ENCODE data around the gene FAM200A. TPM values are rescaled to one million over a fixed set of nuclear protein-coding genes. Genes with fewer than 3 reads are reported as not detected.
A peak's percentile ranks its signal among the peaks of the same experiment; 100 is the strongest.
"Not testable (repeated sequence)": the region's sequence is repeated elsewhere in the genome, so short reads cannot be mapped to it uniquely, and the experiment has no call there.

Gene FAM200A
- total RNA-seq, 1 experiment from 2014 or later, result 6.9 TPM

- TF ChIP-seq EZH2 (IDR thresholded peaks at IDR 0.05; ENCODE audit: low read depth) (no peak), CTCF (conservative IDR thresholded peaks at IDR 0.05) (no peak)
- Histone ChIP-seq H3K27me3 (ENCODE audit: insufficient read depth, low read depth) (no peaks in the 10 kb centered on the region), H3K4me2 (no peak overlapping the region), H3K9me3 (ENCODE audit: insufficient read depth, low read depth) (no peaks in the 10 kb centered on the region), H2AFZ (no peak overlapping the region), H3K36me3 (ENCODE audit: low read depth) (no peaks in the 10 kb centered on the region), H3K79me2 (ENCODE audit: low read depth) (peaks cover 29% of the 10 kb centered on the region), H3K9me2 (ENCODE audit: insufficient read depth) (no peaks in the 10 kb centered on the region), H3F3A (ENCODE audit: insufficient read depth, low read depth) (peaks cover 19% of the 10 kb centered on the region), H4K20me1 (ENCODE audit: insufficient read depth) (no peaks in the 10 kb centered on the region), H3K4me3 (no peak overlapping the region), H3K27ac (no peak overlapping the region), H3K4me1 (replicated peaks; ENCODE audit: insufficient read depth) (peaks cover 17% of the 10 kb centered on the region; the same call in 1 of the 2 replicates)
- no peak for DNase-seq
- ChIA-PET CTCF (no interaction called here), POLR2A (ENCODE audit: unreplicated experiment) (no interaction called here)
- intact Hi-C loops (cut with micrococcal nuclease; ENCODE audit: unreplicated experiment), result no loop called here
- BruUV-seq (replicated peaks), result no TSS peak
Measured at GRCh38 chr7:99554939-99555338, 3.0 kb upstream of the FAM200A start.

GRCh38 chr7:99553039-99553438, 1.1 kb upstream of the FAM200A start:
- ChIA-PET CTCF (no interaction called here), POLR2A (ENCODE audit: unreplicated experiment) (no interaction called here)
- H3F3A ChIP-seq (ENCODE audit: insufficient read depth, low read depth), result peaks cover 17% of the 10 kb centered on the region
- no peaks in the 10 kb centered on the region for H4K20me1 ChIP-seq (ENCODE audit: insufficient read depth)
- no peaks in the 10 kb centered on the region for H3K9me3 ChIP-seq (ENCODE audit: insufficient read depth, low read depth)
- H3K36me3 ChIP-seq (ENCODE audit: low read depth), result no peaks in the 10 kb centered on the region
- no peaks in the 10 kb centered on the region for H3K9me2 ChIP-seq (ENCODE audit: insufficient read depth)
- H3K4me1 ChIP-seq (replicated peaks; ENCODE audit: insufficient read depth), result 0 out of 2 replicates have a peak, but pooled peaks cover 9% of the 10 kb centered on the region
- TF ChIP-seq CTCF (conservative IDR thresholded peaks at IDR 0.05) (no peak), EZH2 (IDR thresholded peaks at IDR 0.05; ENCODE audit: low read depth) (no peak)
- H3K79me2 ChIP-seq (ENCODE audit: low read depth), result peaks cover 18% of the 10 kb centered on the region
- no peak overlapping the region for H3K4me2 ChIP-seq
- no TSS peak for BruUV-seq (replicated peaks)
- intact Hi-C loops (cut with micrococcal nuclease; ENCODE audit: unreplicated experiment), result no loop called here
- no peak overlapping the region for H2AFZ ChIP-seq
- no peak overlapping the region for H3K4me3 ChIP-seq
- no peaks in the 10 kb centered on the region for H3K27me3 ChIP-seq (ENCODE audit: insufficient read depth, low read depth)
- no peak for DNase-seq
- H3K27ac ChIP-seq, result no peak overlapping the region

- no peak for DNase-seq
- Histone ChIP-seq H3K4me2 (peak overlapping the region; percentile 83), H3K9me2 (ENCODE audit: insufficient read depth) (no peaks in the 10 kb centered on the region), H2AFZ (peak overlapping the region; percentile 95), H3K36me3 (ENCODE audit: low read depth) (0 out of 2 replicates have a peak, but pooled peaks cover 4% of the 10 kb centered on the region), H3K79me2 (ENCODE audit: low read depth) (peaks cover 18% of the 10 kb centered on the region), H3K27ac (no peak overlapping the region), H3K27me3 (ENCODE audit: insufficient read depth, low read depth) (no peaks in the 10 kb centered on the region), H3K4me3 (peak overlapping the region; percentile 78), H4K20me1 (ENCODE audit: insufficient read depth) (no peaks in the 10 kb centered on the region), H3F3A (ENCODE audit: insufficient read depth, low read depth) (peaks cover 6% of the 10 kb centered on the region), H3K9me3 (ENCODE audit: insufficient read depth, low read depth) (no peaks in the 10 kb centered on the region), H3K4me1 (replicated peaks; ENCODE audit: insufficient read depth) (0 out of 2 replicates have a peak, but pooled peaks cover 9% of the 10 kb centered on the region)
- intact Hi-C loops (cut with micrococcal nuclease; ENCODE audit: unreplicated experiment), result no loop called here
- ChIA-PET CTCF (interaction anchor here (0.6 kb wide), 1 partner anchor 24 kb away, joined by 4 read pairs; no protein-coding TSS in a partner anchor), POLR2A (ENCODE audit: unreplicated experiment) (no interaction called here)
- BruUV-seq (replicated peaks), result no TSS peak
- TF ChIP-seq CTCF (conservative IDR thresholded peaks at IDR 0.05) (no peak), EZH2 (IDR thresholded peaks at IDR 0.05; ENCODE audit: low read depth) (no peak)
Measured at GRCh38 chr7:99551334-99551733, 580 bp downstream of the FAM200A start.

- POLR2A ChIA-PET (ENCODE audit: unreplicated experiment); H3K36me3 ChIP-seq (ENCODE audit: low read depth); H2AFZ ChIP-seq; H3K4me3 ChIP-seq; BruUV-seq (replicated peaks); H3K9me2 ChIP-seq (ENCODE audit: insufficient read depth); H3K27ac ChIP-seq; DNase-seq; H3K4me2 ChIP-seq; H3K27me3 ChIP-seq (ENCODE audit: insufficient read depth, low read depth); H4K20me1 ChIP-seq (ENCODE audit: insufficient read depth); intact Hi-C loops (cut with micrococcal nuclease; ENCODE audit: unreplicated experiment); H3F3A ChIP-seq (ENCODE audit: insufficient read depth, low read depth); H3K4me1 ChIP-seq (replicated peaks; ENCODE audit: insufficient read depth); CTCF ChIA-PET; H3K9me3 ChIP-seq (ENCODE audit: insufficient read depth, low read depth): not testable (repeated sequence)
- peaks cover 18% of the 10 kb centered on the region for H3K79me2 ChIP-seq (ENCODE audit: low read depth)
Measured at GRCh38 chr7:99549545-99549944, 2.4 kb downstream of the FAM200A start.

GRCh38 chr7:99545308-99545707, 6.6 kb downstream of the FAM200A start:
- H3K4me3 ChIP-seq; BruUV-seq (replicated peaks); DNase-seq; CTCF ChIA-PET; H4K20me1 ChIP-seq (ENCODE audit: insufficient read depth); H3K9me2 ChIP-seq (ENCODE audit: insufficient read depth); H3F3A ChIP-seq (ENCODE audit: insufficient read depth, low read depth); H3K36me3 ChIP-seq (ENCODE audit: low read depth); H2AFZ ChIP-seq; H3K79me2 ChIP-seq (ENCODE audit: low read depth); H3K4me2 ChIP-seq; H3K4me1 ChIP-seq (replicated peaks; ENCODE audit: insufficient read depth); intact Hi-C loops (cut with micrococcal nuclease; ENCODE audit: unreplicated experiment); H3K27me3 ChIP-seq (ENCODE audit: insufficient read depth, low read depth); POLR2A ChIA-PET (ENCODE audit: unreplicated experiment); H3K27ac ChIP-seq: not testable (repeated sequence)
- peaks cover 11% of the 10 kb centered on the region for H3K9me3 ChIP-seq (ENCODE audit: insufficient read depth, low read depth)

All from PC-9 (cell line).